GM23338 (cell line): ENCODE data around the gene CACNA2D3. TPM values are rescaled to one million over a fixed set of nuclear protein-coding genes. Genes with fewer than 3 reads are reported as not detected.
A peak's percentile ranks its signal among the peaks of the same experiment; 100 is the strongest.

Experiments used
- ATAC-seq: fragments of 200-7000 bp; cut with Tn5 transposase; 3 replicates; pipeline ENCODE4 v1.9.1; 2020
- DNase-seq: peaks from one replicate; pipeline ENCODE4 v3.0.0-alpha.2; 2015; ENCODE audit warnings: low spot score
- H2AFZ ChIP-seq: fragments of 200-600 bp; sonication (generic); 2 replicates; pipeline ENCODE4 v1.8.0; 2016; ENCODE audit warnings: antibody characterized with exemption, mild to moderate bottlenecking, moderate library complexity
- H3F3A ChIP-seq: fragments of 200-600 bp; sonication (generic); replicated peaks from 2 replicates; pipeline ENCODE4 v1.8.0; 2017; ENCODE audit warnings: antibody characterized with exemption, mixed run types, low read depth
- H3K27ac ChIP-seq: fragments of 200-600 bp; sonication (generic); 2 replicates; pipeline ENCODE4 v1.6.1; 2016; ENCODE audit warnings: low read depth
- H3K27me3 ChIP-seq: fragments of 200-600 bp; sonication (generic); 2 replicates; pipeline ENCODE4 v1.8.0; 2016; ENCODE audit warnings: mild to moderate bottlenecking, mixed run types, moderate library complexity; ENCODE audit not compliant: insufficient read depth
- H3K36me3 ChIP-seq: fragments of 200-600 bp; sonication (generic); 2 replicates; pipeline ENCODE4 v1.8.0; 2016; ENCODE audit warnings: mild to moderate bottlenecking; ENCODE audit not compliant: insufficient read depth
- H3K4me1 ChIP-seq: fragments of 200-600 bp; sonication (generic); 2 replicates; pipeline ENCODE4 v1.8.0; 2016; ENCODE audit warnings: mild to moderate bottlenecking, moderate library complexity; ENCODE audit not compliant: insufficient read depth
- H3K4me2 ChIP-seq: fragments of 200-600 bp; sonication (generic); 2 replicates; pipeline ENCODE4 v1.7.1; 2017; ENCODE audit warnings: mixed run types
- H3K4me3 ChIP-seq: fragments of 200-600 bp; sonication (generic); 2 replicates; pipeline ENCODE4 v1.6.1; 2016; ENCODE audit warnings: mixed run types
- H3K79me2 ChIP-seq: fragments of 200-600 bp; sonication (generic); replicated peaks from 2 replicates; pipeline ENCODE4 v1.8.0; 2017; ENCODE audit warnings: mild to moderate bottlenecking; ENCODE audit not compliant: insufficient read depth
- H3K9me2 ChIP-seq: fragments of 200-600 bp; sonication (generic); 2 replicates; pipeline ENCODE4 v1.8.0; 2017; ENCODE audit not compliant: insufficient read depth
- H4K20me1 ChIP-seq: fragments of 200-600 bp; sonication (generic); replicated peaks from 2 replicates; pipeline ENCODE4 v1.8.0; 2017; ENCODE audit warnings: mild to moderate bottlenecking; ENCODE audit not compliant: insufficient read depth
- H3K27ac Mint-ChIP-seq: 2 replicates; pipeline ENCODE4 v1.8.0; 2020; ENCODE audit warnings: inconsistent platforms, mild to moderate bottlenecking, moderate library complexity, mixed read lengths
- H3K27me3 Mint-ChIP-seq: 3 replicates; pipeline ENCODE4 v1.8.0; 2022; ENCODE audit warnings: low read depth, mild to moderate bottlenecking, moderate library complexity, mixed read lengths, inconsistent platforms; ENCODE audit not compliant: insufficient read depth, poor library complexity
- H3K36me3 Mint-ChIP-seq: 3 replicates; pipeline ENCODE4 v1.8.0; 2021; ENCODE audit warnings: low read depth, mild to moderate bottlenecking, inconsistent platforms, moderate library complexity, mixed read lengths
- H3K4me1 Mint-ChIP-seq: 3 replicates; pipeline ENCODE4 v1.8.0; 2020; ENCODE audit warnings: mild to moderate bottlenecking, inconsistent platforms, mixed read lengths
- H3K4me3 Mint-ChIP-seq: 3 replicates; pipeline ENCODE4 v1.8.0; 2021; ENCODE audit warnings: moderate library complexity, mild to moderate bottlenecking, inconsistent platforms, mixed read lengths
- H3K9me3 Mint-ChIP-seq: 3 replicates; pipeline ENCODE4 v1.8.0; 2020; ENCODE audit warnings: moderate library complexity, mild to moderate bottlenecking, inconsistent platforms, mixed read lengths
- CREB1 ChIP-seq: fragments of 250-450 bp; sonication (Bioruptor Pico); IDR thresholded peaks from 2 replicates; pipeline ENCODE4 v1.5.0; 2020; ENCODE audit warnings: low read depth, mild to moderate bottlenecking, moderate library complexity
- CTCF ChIP-seq, 2 experiments: fragments of 200-600 bp in 1 of 2; sonication (generic) in 1 of 2; conservative IDR thresholded peaks; 2 replicates each; pipeline versions ENCODE4 v1.5.1 to v1.6.1; 2016 to 2017; ENCODE audit warnings: antibody characterized with exemption in 2 of 2, low read depth in 2 of 2, mild to moderate bottlenecking in 2 of 2, moderate library complexity in 1 of 2
- EZH2 ChIP-seq: fragments of 200-600 bp; sonication (generic); IDR thresholded peaks from one replicate; pipeline ENCODE4 v1.8.0; 2017; ENCODE audit warnings: antibody characterized with exemption, mild to moderate bottlenecking, low read depth; ENCODE audit not compliant: unreplicated experiment
- EZH2phosphoT487 ChIP-seq: fragments of 200-600 bp; sonication (generic); IDR thresholded peaks from one replicate; pipeline ENCODE4 v1.8.1; 2018; ENCODE audit warnings: antibody characterized with exemption; ENCODE audit not compliant: unreplicated experiment
- JUNB ChIP-seq: IDR thresholded peaks from one replicate; pipeline ENCODE4 v1.6.1; 2016; ENCODE audit warnings: antibody characterized with exemption; ENCODE audit not compliant: unreplicated experiment
- NANOG ChIP-seq: IDR thresholded peaks from 2 replicates; pipeline ENCODE4 v1.6.1; 2016; ENCODE audit warnings: antibody characterized with exemption, borderline replicate concordance
- POLR2AphosphoS5 ChIP-seq: IDR thresholded peaks from 2 replicates; pipeline ENCODE4 v1.6.1; 2016; ENCODE audit warnings: antibody characterized with exemption, low read depth
- STAT1 ChIP-seq: IDR thresholded peaks from one replicate; pipeline ENCODE4 v1.6.1; 2016; ENCODE audit warnings: antibody characterized with exemption; ENCODE audit not compliant: unreplicated experiment
- ZNF114 ChIP-seq: fragments of 250-450 bp; sonication (Bioruptor Pico); IDR thresholded peaks from 2 replicates; pipeline ENCODE4 v1.5.0; 2020; ENCODE audit warnings: mild to moderate bottlenecking, moderate library complexity
- ZNF331 ChIP-seq: fragments of 250-450 bp; sonication (Bioruptor Pico); IDR thresholded peaks from 2 replicates; pipeline ENCODE4 v1.5.0; 2020; ENCODE audit warnings: low read depth, mild to moderate bottlenecking, moderate library complexity
- ZNF462 ChIP-seq: fragments of 250-450 bp; sonication (Bioruptor Pico); IDR thresholded peaks from 2 replicates; pipeline ENCODE4 v1.5.0; 2020; ENCODE audit warnings: mild to moderate bottlenecking, moderate library complexity
- polyA plus RNA-seq: library from polyadenylated mRNA; unstranded; fragments of >200 nt; fragmentation: Nextera tagmentation; extraction: Ambion mirVana; gene quantifications from 2 replicates; pipeline ENCODE4 v1.2.1, GENCODE V29; 2016
- total RNA-seq: library from RNA; depleted of rRNA; stranded (reverse); fragments of >200 nt; shearing (Covaris generic); gene quantifications from 2 replicates; pipeline ENCODE4 v1.2.3, GENCODE V29; 2014
- TF ChIP-seq, protein P1 (sequence below): IDR thresholded peaks from 2 replicates; pipeline ENCODE4 v1.6.1; 2016; ENCODE audit warnings: antibody characterized with exemption
- TF ChIP-seq, protein P2 (sequence below): IDR thresholded peaks from one replicate; pipeline ENCODE4 v1.6.1; 2018; ENCODE audit warnings: antibody characterized with exemption; ENCODE audit not compliant: unreplicated experiment

The CACNA2D3 gene
- total and polyA plus RNA-seq, 2 experiments from 2014 or later = 2.2 to 2.3 TPM

DNA sequence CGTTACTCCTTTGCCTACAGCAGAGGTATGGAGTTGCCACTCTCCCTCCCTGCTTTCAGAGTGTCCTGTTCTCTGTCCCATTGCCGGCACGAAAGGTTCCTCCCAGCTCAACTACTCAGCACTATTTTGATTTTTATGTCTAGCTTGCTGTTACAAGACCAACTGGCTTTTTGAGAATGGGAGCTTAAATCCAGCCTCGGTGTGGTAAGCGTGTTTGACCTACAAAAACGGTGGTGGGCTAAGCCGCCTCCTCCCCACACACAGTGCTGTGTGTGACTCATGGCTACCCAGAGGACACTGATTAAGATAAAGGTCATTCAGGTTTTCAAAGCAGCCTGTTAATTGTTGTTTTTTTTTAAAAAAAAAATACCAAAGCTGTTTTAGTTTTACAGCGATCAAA, 741.0 kb downstream of the CACNA2D3 start:
- no peak overlapping the region for H3K27ac ChIP-seq

More for the DNA sequence above, 741.0 kb downstream of the CACNA2D3 start:
- Histone ChIP-seq H3K9me2 (peaks cover 16% of the 10 kb centered on the region; the same call in 1 of the 2 replicates), H3F3A (no peaks in the 10 kb centered on the region), H3K36me3 (no peaks in the 10 kb centered on the region), H3K4me2 (no peak overlapping the region), H3K4me1 (peaks cover 11% of the 10 kb centered on the region), H4K20me1 (no peaks in the 10 kb centered on the region), H3K27me3 (no peaks in the 10 kb centered on the region), H3K79me2 (no peaks in the 10 kb centered on the region), H2AFZ (no peak overlapping the region), H3K4me3 (no peak overlapping the region)
- Mint-ChIP-seq H3K4me1 (peaks cover 18% of the 10 kb centered on the region), H3K27me3 (no peaks in the 10 kb centered on the region), H3K4me3 (no peak overlapping the region), H3K36me3 (no peaks in the 10 kb centered on the region), H3K27ac (peak overlapping the region; percentile 71; the same call in 1 of the 2 replicates), H3K9me3 (no peaks in the 10 kb centered on the region)
- ATAC-seq = peak; percentile 36; the same call in 2 of the 3 replicates
- TF ChIP-seq ZNF331 (no peak), JUNB (no peak), CTCF (conservative IDR thresholded peaks at IDR 0.05; ENCODE audit: low read depth in 2 of 2) (no peak), EZH2 (no peak), NANOG (no peak), EZH2phosphoT487 (no peak), CREB1 (CRISPR knock-in tag) (no peak), ZNF462 (CRISPR knock-in tag) (no peak), STAT1 (no peak), ZNF114 (CRISPR knock-in tag) (no peak), POLR2AphosphoS5 (no peak)
- TF ChIP-seq, protein P1, sequence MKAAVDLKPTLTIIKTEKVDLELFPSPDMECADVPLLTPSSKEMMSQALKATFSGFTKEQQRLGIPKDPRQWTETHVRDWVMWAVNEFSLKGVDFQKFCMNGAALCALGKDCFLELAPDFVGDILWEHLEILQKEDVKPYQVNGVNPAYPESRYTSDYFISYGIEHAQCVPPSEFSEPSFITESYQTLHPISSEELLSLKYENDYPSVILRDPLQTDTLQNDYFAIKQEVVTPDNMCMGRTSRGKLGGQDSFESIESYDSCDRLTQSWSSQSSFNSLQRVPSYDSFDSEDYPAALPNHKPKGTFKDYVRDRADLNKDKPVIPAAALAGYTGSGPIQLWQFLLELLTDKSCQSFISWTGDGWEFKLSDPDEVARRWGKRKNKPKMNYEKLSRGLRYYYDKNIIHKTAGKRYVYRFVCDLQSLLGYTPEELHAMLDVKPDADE = no peak
- TF ChIP-seq, protein P2, sequence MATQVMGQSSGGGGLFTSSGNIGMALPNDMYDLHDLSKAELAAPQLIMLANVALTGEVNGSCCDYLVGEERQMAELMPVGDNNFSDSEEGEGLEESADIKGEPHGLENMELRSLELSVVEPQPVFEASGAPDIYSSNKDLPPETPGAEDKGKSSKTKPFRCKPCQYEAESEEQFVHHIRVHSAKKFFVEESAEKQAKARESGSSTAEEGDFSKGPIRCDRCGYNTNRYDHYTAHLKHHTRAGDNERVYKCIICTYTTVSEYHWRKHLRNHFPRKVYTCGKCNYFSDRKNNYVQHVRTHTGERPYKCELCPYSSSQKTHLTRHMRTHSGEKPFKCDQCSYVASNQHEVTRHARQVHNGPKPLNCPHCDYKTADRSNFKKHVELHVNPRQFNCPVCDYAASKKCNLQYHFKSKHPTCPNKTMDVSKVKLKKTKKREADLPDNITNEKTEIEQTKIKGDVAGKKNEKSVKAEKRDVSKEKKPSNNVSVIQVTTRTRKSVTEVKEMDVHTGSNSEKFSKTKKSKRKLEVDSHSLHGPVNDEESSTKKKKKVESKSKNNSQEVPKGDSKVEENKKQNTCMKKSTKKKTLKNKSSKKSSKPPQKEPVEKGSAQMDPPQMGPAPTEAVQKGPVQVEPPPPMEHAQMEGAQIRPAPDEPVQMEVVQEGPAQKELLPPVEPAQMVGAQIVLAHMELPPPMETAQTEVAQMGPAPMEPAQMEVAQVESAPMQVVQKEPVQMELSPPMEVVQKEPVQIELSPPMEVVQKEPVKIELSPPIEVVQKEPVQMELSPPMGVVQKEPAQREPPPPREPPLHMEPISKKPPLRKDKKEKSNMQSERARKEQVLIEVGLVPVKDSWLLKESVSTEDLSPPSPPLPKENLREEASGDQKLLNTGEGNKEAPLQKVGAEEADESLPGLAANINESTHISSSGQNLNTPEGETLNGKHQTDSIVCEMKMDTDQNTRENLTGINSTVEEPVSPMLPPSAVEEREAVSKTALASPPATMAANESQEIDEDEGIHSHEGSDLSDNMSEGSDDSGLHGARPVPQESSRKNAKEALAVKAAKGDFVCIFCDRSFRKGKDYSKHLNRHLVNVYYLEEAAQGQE = no peak
- DNase-seq = no peak
